ENCODE data around the gene UBE2E2.
A peak's percentile ranks its signal among the peaks of the same experiment; 100 is the strongest.

UBE2E2 gene

GRCh38 chr3:23198801-23199200, 4.3 kb upstream of the UBE2E2 start:
- no peak for DNase-seq

DNA sequence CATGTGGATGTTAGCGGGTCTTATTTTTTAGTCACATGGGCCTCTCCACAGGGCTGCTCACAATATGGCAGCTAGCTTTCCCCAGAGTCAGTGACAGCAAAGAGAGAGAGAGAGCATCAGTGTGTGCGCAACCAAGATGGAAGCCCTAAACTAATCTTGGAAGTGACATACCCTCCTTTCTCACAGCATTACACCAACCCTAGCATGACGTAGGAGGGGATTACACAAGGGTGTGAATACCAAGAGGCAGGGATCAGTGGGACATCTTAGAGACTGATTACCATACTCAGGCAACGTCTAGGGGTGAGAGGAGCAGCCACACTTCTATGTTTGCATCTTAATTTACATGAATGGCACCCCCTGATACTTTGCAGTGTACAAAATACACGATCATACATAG, 3.5 kb upstream of the UBE2E2 start:
- DNase-seq: no peak

GRCh38 chr3:23201154-23201838, 1.8 kb upstream of the UBE2E2 start:
- DNase-seq: no peak

DNA sequence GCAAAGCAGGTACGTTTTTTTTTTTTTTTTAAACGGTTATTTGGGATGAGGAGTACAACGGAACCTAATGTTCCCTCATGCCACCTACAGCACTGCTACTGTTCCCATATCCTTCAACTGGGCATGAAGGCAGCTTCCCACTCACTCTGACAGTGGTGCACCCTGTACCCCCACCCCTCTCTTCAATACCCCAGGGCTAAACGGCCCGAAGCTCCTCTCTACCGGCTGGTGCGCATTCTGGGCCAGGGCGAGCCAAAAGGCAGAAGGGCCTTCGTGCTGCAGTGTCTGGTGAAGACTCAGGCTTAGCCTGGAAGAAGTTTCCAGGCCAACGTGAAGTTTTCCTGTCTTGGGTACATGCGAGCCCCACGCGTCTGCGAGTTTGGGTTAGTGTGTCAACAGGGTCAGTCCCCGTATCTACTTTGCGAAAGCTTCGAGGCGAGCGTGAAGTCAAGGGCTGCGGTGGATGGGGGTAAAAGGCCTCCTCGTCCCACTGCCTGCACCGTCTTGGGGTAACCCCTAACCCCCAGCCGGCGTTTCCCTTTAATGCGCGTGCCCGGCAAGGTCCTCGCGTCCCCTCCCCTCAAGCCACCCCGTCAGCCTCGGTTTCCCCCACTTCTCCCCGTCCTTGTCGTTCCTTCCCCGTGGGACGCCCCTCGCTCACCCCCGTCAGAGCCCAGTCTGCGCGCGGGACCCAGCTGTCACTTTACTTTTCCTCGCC, 765 bp upstream of the UBE2E2 start:
- DNase-seq: no peak

- peak; percentile 86 for DNase-seq
These were observed 692 bp downstream of the UBE2E2 start for GRCh38 chr3:23203708-23204330.

DNA sequence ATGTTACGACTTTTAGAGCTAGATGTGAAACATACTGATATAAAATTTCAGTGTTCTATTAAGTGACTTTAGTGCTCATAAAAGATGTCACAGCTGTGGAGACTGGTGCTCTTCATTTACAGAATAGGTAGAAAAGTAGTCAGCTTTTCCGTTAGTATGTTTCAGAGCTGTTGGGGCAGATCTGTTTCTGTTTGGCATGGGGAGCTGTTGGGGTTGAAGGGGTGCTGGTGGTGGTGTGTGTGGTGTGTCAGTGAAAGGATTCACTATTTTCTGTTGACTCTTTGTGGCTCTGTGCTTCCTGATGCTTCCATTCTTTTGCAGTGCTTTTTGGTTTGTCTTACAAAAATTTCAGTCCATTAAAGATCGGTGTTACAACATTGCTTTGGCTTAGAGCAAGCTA, 3.2 kb downstream of the UBE2E2 start:
- no peak for DNase-seq

- no peak for DNase-seq
These were observed 6.0 kb downstream of the UBE2E2 start for GRCh38 chr3:23209103-23209502.

- no peak for DNase-seq
These were observed 6.8 kb downstream of the UBE2E2 start for GRCh38 chr3:23209747-23210487.

- DNase-seq: no peak
These were observed 10.7 kb downstream of the UBE2E2 start for GRCh38 chr3:23213813-23214212.

- DNase-seq: no peak
These were observed 14.9 kb downstream of the UBE2E2 start for GRCh38 chr3:23217872-23218554.

GRCh38 chr3:23219117-23219516, 16.0 kb downstream of the UBE2E2 start:
- no peak for DNase-seq

GRCh38 chr3:23219552-23219951, 16.4 kb downstream of the UBE2E2 start:
- DNase-seq: no peak

GRCh38 chr3:23221136-23221535, 18.0 kb downstream of the UBE2E2 start:
- DNase-seq: no peak

DNA sequence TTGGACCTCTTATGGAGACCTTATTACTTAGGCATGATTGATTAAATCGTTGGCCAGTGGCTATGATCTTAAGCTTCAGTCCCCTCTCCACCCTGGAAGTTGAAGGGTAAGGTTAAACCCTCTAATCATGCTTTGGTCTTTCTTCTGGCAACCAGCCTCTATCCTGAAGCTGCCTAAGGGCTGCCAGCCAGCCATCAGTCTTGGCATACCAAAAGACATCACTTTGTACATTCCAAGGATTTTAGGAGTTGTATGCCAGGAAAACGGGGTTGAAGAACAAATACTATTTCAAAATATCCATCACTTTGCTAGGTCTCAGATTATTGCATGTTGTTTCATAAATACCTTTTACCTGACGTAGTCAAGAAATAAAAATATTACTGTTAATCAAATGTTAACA, 28.9 kb downstream of the UBE2E2 start:
- no peak for DNase-seq

DNA sequence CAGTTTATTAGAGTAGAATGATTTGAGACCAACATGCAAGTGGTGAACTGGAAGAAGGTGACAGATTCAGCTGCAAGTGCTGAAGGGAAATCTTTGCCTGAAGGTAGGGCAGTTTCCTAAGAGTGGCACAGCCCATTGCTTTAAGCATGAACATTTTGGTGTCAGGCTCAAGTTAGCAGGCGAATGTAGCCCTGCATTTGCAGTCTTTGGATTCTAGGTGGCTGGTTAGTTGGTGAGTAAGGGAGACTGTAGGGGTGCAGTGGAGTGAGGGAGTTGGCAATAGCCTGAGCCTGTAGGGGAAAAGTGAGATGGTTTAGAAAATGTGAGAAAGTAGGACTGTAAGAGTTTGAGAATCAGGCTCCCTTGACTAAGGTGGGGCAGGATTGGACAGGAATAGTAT, 29.7 kb downstream of the UBE2E2 start:
- no peak for DNase-seq

- no peak for DNase-seq
These were observed 32.1 kb downstream of the UBE2E2 start for GRCh38 chr3:23235264-23235663.

DNA sequence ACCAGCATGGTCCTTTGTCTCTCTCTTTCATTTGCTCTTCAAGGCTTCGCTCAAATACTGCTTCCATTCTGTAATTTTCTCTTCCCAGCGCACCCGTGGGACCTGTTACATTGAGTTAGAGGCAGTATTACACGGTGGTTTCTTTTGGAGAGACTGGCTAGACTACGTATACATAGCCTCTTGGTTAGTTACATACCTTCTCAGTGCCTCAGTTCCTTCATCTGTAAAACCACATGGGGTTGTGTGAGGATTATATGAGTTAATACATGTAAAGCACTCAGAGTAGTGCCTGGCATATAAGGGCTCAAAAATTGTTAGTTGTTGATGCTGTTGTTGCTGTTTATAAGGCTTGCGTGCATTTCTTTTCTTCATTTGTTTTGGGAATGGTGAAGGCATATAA, 33.8 kb downstream of the UBE2E2 start:
- no peak for DNase-seq

GRCh38 chr3:23238156-23238555, 35.0 kb downstream of the UBE2E2 start:
- DNase-seq: no peak

DNA sequence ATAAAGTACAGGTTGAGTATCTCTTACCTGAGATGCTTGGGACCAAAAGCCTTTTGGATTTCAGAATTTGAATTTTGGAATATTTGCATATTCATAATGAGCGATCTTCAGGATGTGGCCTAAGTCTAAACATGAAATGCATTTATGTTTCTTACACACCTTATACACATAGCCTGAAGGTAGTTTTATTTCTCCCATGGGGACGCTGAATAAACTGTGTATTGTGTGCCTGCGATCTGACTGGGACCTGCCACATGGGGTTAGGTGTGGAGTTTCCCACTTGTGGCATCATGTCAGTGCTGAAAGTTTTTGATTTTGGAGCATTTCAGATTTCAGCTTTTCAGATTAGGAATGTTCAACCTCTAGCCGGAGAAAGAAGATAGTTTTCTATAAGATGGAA, 35.5 kb downstream of the UBE2E2 start:
- DNase-seq: no peak

GRCh38 chr3:23239211-23240068, 36.3 kb downstream of the UBE2E2 start:
- peak; percentile 56 for DNase-seq

- DNase-seq: no peak
These were observed 37.2 kb downstream of the UBE2E2 start for GRCh38 chr3:23240171-23240785.
